HFFc6 (cell line): ENCODE results near the gene TOMM40. TPM values are rescaled to one million over a fixed set of nuclear protein-coding genes. Genes with fewer than 3 reads are reported as not detected.
A peak's percentile ranks its signal among the peaks of the same experiment; 100 is the strongest.

Experiments
- DNase-seq: peaks from one replicate; pipeline ENCODE4 v3.0.0-alpha.2; 2018
- H3K27ac Mint-ChIP-seq: 2 replicates; pipeline ENCODE4 v1.8.0; 2020; ENCODE audit warnings: mild to moderate bottlenecking, mixed read lengths
- H3K27me3 Mint-ChIP-seq: 2 replicates; pipeline ENCODE4 v1.8.0; 2021; ENCODE audit warnings: mild to moderate bottlenecking, moderate library complexity, mixed read lengths; ENCODE audit not compliant: insufficient read depth
- H3K36me3 Mint-ChIP-seq: 2 replicates; pipeline ENCODE4 v1.8.0; 2021; ENCODE audit warnings: low read depth, mixed read lengths
- H3K4me1 Mint-ChIP-seq: 2 replicates; pipeline ENCODE4 v1.8.0; 2020; ENCODE audit warnings: low read depth, mixed read lengths
- H3K4me3 Mint-ChIP-seq: 2 replicates; pipeline ENCODE4 v1.8.0; 2020; ENCODE audit warnings: mild to moderate bottlenecking, moderate library complexity, mixed read lengths
- H3K9me3 Mint-ChIP-seq: 2 replicates; pipeline ENCODE4 v1.8.0; 2020; ENCODE audit warnings: mild to moderate bottlenecking, mixed read lengths
- CTCF ChIP-seq: fragments of 200-600 bp; sonication (generic); IDR thresholded peaks from 2 replicates; pipeline ENCODE4 v1.5.0; 2021; ENCODE audit warnings: antibody characterized with exemption, mild to moderate bottlenecking
- long read RNA-seq: library from polyadenylated mRNA; unstranded; transcript quantifications from one replicate; pipeline ENCODE4 v2.0.0, GENCODE V29; 2019
- total RNA-seq, 6 experiments: library from RNA; stranded (reverse); fragmentation: NEBNext Ultra II Directional; extraction: Animal tissue kit (Norgen Biotek cat#: 25700); gene quantifications; 2 replicates in 1 of 6; 3 replicates in 5 of 6; pipeline ENCODE4 v1.2.3, GENCODE V29; 2021

Gene TOMM40
- 100 to 1,000 TPM in 1 of 6 experiments, 10 to 100 TPM in 5; 79.8 to 107 (median 92.2) TPM for total RNA-seq
- long read RNA-seq, transcript TOMM40-203 (9 exons, 1,725 nt): minor isoform, 32 of 86 reads
- long read RNA-seq, transcript TOMM40-202 (10 exons, 1,709 nt): major isoform, 38 of 86 reads
- long read RNA-seq, transcript TOMM40-201 (10 exons, 1,707 nt): minor isoform, 10 of 86 reads
- long read RNA-seq, partial matches to known transcripts: 1 of 86 reads
- long read RNA-seq, other reads (novel, unspliced or antisense): 3 of 86 reads

- H3K4me3 Mint-ChIP-seq: peak within 1 kb of the TSS; percentile 91
- peak; percentile 54 for TF ChIP-seq CTCF
- peaks cover 8% of the 10 kb centered on the region for H3K27me3 Mint-ChIP-seq
- peak within 1 kb of the TSS; percentile 91 for H3K27ac Mint-ChIP-seq
- H3K4me1 Mint-ChIP-seq: peaks cover 32% of the 10 kb centered on the region
- peak; percentile 100 for DNase-seq
- no peaks in the 10 kb centered on the region for H3K9me3 Mint-ChIP-seq
- H3K36me3 Mint-ChIP-seq: peaks cover 49% of the 10 kb centered on the region
Measured at GRCh38 chr19:44891016-44891882, at the start of gene TOMM40. TSS of gene TOMM40 (plus strand) at chr19:44891254. CDS start at chr19:44891416, 162 bp downstream.

- Mint-ChIP-seq H3K4me1 (peaks cover 31% of the 10 kb centered on the region), H3K36me3 (peaks cover 9% of the 10 kb centered on the region), H3K27ac (peak overlapping the region; percentile 91), H3K27me3 (peaks cover 11% of the 10 kb centered on the region), H3K9me3 (no peaks in the 10 kb centered on the region), H3K4me3 (peak overlapping the region; percentile 95)
- no peak for DNase-seq
- TF ChIP-seq CTCF: no peak
Measured at GRCh38 chr19:44845286-44845611, 45.8 kb upstream of the TOMM40 start.

GRCh38 chr19:44845612-44846454 is 45.2 kb upstream of the TOMM40 start, which contains the start of gene NECTIN2:
TSS of gene NECTIN2 (plus strand) at chr19:44846297. CDS start at chr19:44846526, 229 bp downstream.
- Mint-ChIP-seq H3K4me3 (peak within 1 kb of the TSS; percentile 95), H3K36me3 (peaks cover 9% of the 10 kb centered on the region), H3K27ac (peak within 1 kb of the TSS; percentile 97), H3K4me1 (peaks cover 34% of the 10 kb centered on the region), H3K9me3 (no peaks in the 10 kb centered on the region), H3K27me3 (peaks cover 11% of the 10 kb centered on the region)
- DNase-seq: peak; percentile 97
- peak; percentile 77 for TF ChIP-seq CTCF

- Mint-ChIP-seq H3K4me3 (peak overlapping the region; percentile 95), H3K4me1 (peaks cover 34% of the 10 kb centered on the region), H3K27me3 (peaks cover 8% of the 10 kb centered on the region), H3K27ac (peak overlapping the region; percentile 97), H3K36me3 (peaks cover 9% of the 10 kb centered on the region), H3K9me3 (no peaks in the 10 kb centered on the region)
- TF ChIP-seq CTCF: no peak
- no peak for DNase-seq
Measured at GRCh38 chr19:44846455-44847143, 44.5 kb upstream of the TOMM40 start.
